GM18520 (cell line): ENCODE results near the gene GRIK1.
A peak's percentile ranks its signal among the peaks of the same experiment; 100 is the strongest.

ENCODE experiments used
- ATAC-seq: cut with Tn5 transposase; IDR thresholded peaks from one replicate; pipeline ENCODE4 v1.9.1; 2021; ENCODE audit not compliant: unreplicated experiment

The GRIK1 gene

GRCh38 chr21:29914326-29914725 lies 25.5 kb downstream of the GRIK1 start:
- ATAC-seq: no peak

- ATAC-seq: no peak
Measured at GRCh38 chr21:29909571-29909970, 30.2 kb downstream of the GRIK1 start.

- ATAC-seq: no peak
Measured at GRCh38 chr21:29904359-29905282, 35.2 kb downstream of the GRIK1 start.

GRCh38 chr21:29896884-29897283 lies 42.9 kb downstream of the GRIK1 start:
- no peak for ATAC-seq

- no peak for ATAC-seq
Measured at GRCh38 chr21:29893687-29894086, 46.1 kb downstream of the GRIK1 start.

GRCh38 chr21:29892379-29892778 lies 47.4 kb downstream of the GRIK1 start:
- ATAC-seq: no peak

- no peak for ATAC-seq
Measured at GRCh38 chr21:29888437-29888836, 51.4 kb downstream of the GRIK1 start.

GRCh38 chr21:29887313-29888009 lies 52.3 kb downstream of the GRIK1 start:
- ATAC-seq: no peak

GRCh38 chr21:29885491-29885890 lies 54.3 kb downstream of the GRIK1 start:
- no peak for ATAC-seq

- ATAC-seq: no peak
Measured at GRCh38 chr21:29875873-29876272, 63.9 kb downstream of the GRIK1 start.

GRCh38 chr21:29875036-29875716 lies 64.6 kb downstream of the GRIK1 start:
- ATAC-seq: no peak

GRCh38 chr21:29873908-29874307 lies 65.9 kb downstream of the GRIK1 start:
- no peak for ATAC-seq

- no peak for ATAC-seq
Measured at GRCh38 chr21:29870814-29871213, 69.0 kb downstream of the GRIK1 start.

GRCh38 chr21:29867796-29868195 lies 72.0 kb downstream of the GRIK1 start:
- no peak for ATAC-seq

GRCh38 chr21:29860346-29860745 lies 79.5 kb downstream of the GRIK1 start:
- no peak for ATAC-seq

- no peak for ATAC-seq
Measured at GRCh38 chr21:29857150-29857549, 82.6 kb downstream of the GRIK1 start.

GRCh38 chr21:29854795-29855194 lies 85.0 kb downstream of the GRIK1 start:
- ATAC-seq: no peak

- no peak for ATAC-seq
Measured at GRCh38 chr21:29851611-29852010, 88.2 kb downstream of the GRIK1 start.

- peak; percentile 97 for ATAC-seq
Measured at GRCh38 chr21:29849735-29850176, 90.0 kb downstream of the GRIK1 start.

GRCh38 chr21:29843804-29844203 lies 96.0 kb downstream of the GRIK1 start:
- ATAC-seq: no peak

GRCh38 chr21:29834617-29835016 lies 105.2 kb downstream of the GRIK1 start:
- no peak for ATAC-seq

GRCh38 chr21:29832217-29832616 lies 107.6 kb downstream of the GRIK1 start:
- ATAC-seq: no peak
